Measurements from ENCODE around the gene SRR. TPM values are rescaled to one million over a fixed set of nuclear protein-coding genes. Genes with fewer than 3 reads are reported as not detected.
A peak's percentile ranks its signal among the peaks of the same experiment; 100 is the strongest.

SRR gene
- total RNA-seq, 1 experiment from 2014 or later: 65.5 TPM

DNA sequence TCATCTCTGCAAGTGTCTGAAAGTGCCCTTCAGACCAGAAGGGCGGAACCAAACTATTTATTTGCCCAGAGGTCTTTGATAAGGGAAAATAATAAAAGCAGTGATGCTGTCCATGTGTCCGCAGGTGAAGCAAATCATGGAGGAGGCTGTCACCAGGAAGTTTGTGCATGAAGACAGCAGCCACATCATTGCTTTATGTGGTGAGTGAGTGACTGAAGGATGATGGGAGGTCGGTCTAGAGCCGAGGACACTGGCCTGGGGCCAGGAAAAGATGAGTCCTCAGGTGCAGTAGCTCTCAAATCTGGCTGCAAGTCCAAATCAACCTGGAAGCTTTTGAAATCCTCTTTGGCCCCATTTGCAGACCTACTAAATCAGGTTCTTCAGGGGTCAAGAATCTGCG lies 39.7 kb downstream of the SRR start:
- DNase-seq (ENCODE audit: low read depth): no peak

DNA sequence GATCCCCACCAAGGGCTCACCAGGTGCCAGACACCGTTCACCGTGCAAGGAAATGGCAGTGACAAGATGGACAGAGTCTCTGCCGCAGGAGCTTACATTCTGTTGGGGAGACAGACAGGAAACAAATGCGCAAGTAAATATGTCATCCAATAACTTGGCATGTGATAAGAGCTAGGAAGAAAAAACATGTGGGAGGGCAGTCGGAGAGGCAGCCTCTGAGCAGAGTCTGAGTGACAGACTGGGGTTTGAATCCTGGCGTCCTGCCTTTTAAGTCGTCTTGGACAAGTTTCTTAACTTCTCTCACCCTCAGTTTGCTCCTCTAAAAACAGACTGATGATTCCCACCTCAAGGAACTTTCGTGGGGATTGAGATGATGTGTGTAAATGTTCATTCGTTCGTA lies 40.8 kb downstream of the SRR start:
- DNase-seq (ENCODE audit: low read depth): no peak

DNA sequence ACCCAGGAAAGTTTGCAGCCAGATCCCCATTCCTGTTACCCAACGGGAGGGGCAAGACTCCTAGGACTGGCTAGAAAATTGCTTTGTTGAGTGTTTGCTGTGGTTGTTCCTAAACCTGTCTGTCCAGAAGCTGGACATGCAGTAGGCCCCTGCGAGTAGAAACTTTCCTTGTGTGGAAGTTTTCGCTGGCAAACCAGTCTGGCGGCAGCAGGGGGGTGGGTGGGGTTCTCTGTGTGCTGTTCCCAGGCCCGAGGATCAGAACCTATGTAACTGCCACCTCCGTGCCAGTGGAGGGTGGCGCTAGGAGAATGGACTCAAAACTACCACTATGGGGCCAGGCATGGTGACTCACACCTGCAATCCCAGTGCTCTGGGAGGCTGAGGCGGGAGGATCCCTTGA lies 42.7 kb downstream of the SRR start:
- DNase-seq (ENCODE audit: low read depth): no peak

DNA sequence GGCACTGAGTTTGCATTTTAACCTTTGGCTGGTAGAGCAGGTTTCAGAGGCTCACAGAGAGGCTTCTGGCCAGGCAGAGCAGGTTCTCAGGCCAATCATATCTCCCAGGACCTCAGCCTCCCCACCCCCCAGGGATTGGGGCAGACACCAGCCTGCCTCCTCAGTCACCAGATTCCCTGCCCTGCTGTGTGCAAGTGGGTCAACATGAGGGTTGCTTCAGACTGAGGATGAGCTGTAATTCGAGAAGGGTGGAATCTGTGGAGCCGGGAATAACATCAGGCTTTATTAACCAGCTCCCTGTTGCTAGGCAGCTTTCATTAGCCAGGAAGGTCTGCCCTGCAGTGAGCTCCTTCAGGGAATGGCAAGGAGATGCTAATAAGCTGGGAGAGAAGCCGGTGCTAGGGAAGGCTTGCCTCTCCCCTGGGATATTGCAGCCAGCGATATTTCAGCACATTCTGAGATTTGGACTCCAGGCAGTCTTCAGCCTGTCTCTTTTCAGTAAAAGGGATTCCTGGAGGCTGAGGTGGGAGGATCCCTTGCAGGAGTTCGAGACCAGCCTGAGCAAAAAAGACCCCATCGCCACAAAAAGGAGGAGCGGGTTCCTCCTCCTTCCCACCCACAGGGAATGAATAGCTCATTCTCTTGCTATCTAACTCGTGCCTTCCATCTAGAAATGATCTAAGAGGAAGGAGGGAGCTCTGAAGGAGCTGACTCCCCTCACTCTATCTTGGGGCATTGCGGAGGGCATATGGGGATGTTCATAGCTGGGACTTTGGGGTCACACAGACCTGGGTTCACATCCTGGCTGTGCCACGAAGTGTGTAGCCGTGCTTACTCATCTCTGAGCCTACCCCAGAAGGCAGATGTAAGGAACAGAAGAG lies 44.3 kb downstream of the SRR start:
- peak; percentile 86 for DNase-seq (ENCODE audit: low read depth)

DNA sequence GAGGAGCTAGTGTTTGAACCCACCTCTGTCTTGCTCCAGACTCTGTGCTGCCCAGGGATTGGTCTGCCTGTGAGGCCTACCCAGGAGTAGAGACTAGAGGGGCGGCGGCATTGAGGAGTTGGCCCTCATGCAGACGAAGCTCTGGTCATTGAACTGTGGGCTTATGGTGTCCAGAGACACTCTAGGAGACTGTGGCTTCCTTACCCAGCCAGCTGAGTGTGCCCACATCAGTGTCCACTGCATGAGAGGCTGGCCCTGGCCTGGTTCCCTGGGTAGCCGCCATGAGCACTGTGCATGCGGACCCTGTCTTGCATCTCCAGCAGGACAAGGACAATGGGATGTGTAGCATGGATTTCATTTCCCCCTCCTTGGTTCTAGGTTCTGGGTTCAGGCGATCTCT lies 47.5 kb downstream of the SRR start:
- no peak for DNase-seq (ENCODE audit: low read depth)

DNA sequence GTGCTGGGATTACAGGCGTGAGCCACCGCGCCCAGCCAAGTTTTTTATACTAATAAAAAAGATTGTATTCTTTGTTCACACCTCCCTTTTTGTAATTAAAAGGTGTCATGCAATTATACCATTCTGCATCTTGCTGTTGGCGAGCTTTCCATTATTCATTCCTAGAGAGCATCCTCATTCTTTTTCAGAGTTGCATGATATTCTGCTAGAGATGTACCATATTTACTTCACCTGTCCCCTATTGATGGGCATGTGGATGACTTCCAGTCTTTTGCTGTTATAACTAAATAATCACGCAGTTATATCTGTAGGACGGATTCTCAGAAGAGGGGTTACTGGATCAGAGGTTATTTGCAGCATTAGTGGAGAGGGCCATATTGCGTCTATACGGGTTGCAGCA lies 50.6 kb downstream of the SRR start:
- no peak for DNase-seq (ENCODE audit: low read depth)

DNA sequence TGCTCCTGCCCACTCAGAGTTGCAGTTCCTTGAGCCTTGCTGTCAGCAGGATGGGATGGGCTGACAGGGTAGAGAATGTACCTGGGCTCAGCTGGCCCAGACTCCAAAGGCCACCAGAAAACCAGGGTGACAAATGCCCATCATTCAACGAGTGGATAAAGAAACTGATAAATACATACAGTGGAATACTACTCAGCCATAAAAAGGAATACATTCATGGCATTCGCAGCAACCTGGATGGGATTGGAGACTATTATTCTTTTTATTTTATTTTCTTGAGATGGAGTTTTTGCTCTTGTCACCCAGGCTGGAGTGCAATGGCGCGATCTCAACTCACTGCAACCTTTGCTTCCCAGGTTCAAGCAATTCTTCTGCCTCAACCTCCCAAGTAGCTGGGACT lies 53.5 kb downstream of the SRR start:
- no peak for DNase-seq (ENCODE audit: low read depth)

DNA sequence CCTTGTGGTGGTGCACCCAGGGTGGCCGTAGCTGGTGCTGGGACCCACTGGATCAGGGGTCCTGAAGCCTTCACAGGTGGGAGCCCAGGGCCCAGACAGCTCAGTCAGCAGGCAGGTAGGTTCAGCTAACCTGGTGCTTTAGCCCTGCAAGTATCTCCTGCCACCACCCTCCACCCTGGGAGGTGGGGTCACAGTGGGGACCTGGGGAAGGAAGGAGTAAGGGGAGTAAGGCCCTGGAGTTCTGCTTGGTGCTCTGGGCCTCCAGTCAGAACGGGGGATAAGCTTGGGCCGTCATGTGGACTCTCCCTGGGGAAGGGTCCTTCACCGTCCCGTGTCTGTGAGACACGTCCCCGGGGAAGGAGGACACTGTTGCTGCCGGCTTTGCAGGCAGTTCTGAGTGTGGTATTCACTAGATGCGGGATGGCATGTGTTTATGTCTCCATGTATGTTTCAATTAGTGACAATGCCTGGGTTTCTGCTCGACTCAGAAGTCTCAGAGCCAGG lies 54.2 kb downstream of the SRR start:
- no peak for DNase-seq (ENCODE audit: low read depth)

DNA sequence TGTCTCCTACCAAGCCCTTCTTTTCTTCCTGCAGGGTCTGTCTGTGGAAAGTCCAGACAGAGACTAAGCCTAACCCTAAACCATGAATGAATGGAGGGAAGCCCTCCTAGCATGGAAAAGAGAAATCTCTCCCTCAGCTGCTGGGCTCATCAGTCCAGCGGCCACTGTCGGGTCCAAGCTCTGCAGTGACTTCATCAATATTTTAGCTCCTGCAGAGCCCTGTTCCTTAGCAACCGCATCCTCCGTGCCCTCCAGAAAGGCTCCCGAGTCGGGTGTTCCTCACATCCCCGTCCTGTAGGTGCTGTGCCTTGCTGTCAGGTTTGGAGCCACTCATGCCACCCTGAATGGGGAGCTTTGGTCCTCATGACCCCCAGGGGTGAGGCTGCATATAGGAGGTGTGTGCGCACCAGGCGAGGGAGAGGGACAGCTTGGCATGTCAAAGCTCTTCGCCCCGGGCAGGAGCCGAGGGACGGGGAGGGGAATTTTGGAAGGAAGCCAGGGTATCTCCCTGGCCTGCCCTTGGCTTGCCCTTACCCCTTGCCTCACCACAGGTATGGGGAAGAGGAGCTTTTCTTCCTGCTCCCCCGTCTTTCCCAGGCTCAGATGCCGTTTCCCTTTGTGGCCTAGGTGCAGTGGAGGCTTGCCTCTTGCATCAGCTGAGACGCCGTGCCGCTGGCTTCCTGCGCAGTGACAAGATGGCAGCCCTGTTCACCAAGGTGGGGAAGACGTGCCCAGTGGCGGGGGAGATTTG lies 57.4 kb downstream of the SRR start:
- DNase-seq (ENCODE audit: low read depth): no peak

DNA sequence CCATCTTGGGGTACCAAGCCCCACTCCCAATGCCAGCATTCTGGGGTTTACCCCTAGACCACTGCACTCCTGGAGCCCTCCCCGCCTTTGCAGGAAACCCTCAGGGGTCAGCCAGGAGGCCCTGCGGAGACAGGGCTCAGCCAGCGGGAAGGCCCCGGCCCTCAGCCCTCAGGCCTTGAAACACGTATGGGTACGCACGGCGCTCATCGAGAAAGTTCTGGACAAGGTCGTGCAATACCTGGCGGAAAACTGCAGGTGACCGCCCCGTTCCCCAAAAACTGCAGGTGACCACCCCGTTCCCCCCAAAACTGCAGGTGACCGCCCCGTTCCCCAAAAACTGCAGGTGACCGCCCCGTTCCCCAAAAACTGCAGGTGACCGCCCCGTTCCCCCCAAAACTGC lies 58.3 kb downstream of the SRR start:
- DNase-seq (ENCODE audit: low read depth): no peak

DNA sequence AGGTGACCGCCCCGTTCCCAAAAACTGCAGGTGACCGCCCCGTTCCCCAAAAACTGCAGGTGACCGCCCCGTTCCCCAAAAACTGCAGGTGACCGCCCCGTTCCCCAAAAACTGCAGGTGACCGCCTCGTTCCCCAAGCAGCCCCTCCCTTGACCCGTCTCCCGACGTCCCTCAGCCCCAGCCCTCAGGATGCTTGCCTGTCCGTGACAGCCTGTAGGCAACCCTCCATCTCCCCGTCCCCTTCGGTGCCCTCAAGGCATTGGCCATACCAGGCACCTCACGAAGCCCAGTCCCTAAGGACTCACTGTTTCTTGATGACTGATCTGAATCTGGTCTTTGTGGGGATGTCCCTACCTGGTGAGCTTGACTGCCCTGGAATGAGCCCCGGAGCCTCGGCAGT lies 58.7 kb downstream of the SRR start:
- DNase-seq (ENCODE audit: low read depth): no peak

DNA sequence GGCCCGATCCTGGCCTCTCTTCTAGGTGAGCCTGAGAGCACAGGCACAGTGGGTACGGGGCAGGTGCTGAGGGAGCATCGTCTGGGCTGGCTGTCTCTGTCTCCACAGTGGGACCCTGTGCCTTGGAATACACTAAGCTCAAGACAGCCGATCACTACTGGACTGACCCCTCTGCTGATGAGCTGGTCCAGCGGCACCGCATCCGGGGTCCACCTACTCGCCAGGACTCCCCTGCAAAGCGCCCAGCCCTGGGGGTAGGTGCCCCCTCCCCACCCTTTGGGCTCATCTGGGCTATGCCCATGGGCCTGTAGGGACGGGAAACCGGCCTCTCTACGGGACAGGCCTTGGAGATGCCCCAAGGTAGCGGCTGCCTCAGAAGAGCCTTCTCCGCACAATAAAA lies 59.1 kb downstream of the SRR start:
- no peak for DNase-seq (ENCODE audit: low read depth)

DNA sequence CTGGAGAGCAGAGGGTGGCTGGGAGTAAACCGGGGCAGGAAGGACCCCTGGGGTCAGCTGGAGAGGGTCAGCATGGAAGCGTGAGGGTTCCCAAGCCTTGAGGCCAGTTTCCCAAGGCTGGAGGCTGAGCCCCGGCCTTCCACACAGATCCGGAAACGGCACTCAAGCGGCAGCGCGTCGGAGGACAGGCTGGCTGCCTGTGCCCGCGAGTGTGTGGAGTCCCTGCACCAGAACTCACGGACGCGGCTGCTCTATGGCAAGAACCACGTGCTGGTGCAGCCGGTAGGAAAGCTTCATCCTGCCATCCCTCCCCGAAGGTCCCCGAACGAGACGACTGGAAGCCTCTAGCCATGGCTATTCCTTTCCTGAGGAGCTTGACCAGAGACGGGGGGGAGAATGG lies 59.6 kb downstream of the SRR start:
- no peak for DNase-seq (ENCODE audit: low read depth)

DNA sequence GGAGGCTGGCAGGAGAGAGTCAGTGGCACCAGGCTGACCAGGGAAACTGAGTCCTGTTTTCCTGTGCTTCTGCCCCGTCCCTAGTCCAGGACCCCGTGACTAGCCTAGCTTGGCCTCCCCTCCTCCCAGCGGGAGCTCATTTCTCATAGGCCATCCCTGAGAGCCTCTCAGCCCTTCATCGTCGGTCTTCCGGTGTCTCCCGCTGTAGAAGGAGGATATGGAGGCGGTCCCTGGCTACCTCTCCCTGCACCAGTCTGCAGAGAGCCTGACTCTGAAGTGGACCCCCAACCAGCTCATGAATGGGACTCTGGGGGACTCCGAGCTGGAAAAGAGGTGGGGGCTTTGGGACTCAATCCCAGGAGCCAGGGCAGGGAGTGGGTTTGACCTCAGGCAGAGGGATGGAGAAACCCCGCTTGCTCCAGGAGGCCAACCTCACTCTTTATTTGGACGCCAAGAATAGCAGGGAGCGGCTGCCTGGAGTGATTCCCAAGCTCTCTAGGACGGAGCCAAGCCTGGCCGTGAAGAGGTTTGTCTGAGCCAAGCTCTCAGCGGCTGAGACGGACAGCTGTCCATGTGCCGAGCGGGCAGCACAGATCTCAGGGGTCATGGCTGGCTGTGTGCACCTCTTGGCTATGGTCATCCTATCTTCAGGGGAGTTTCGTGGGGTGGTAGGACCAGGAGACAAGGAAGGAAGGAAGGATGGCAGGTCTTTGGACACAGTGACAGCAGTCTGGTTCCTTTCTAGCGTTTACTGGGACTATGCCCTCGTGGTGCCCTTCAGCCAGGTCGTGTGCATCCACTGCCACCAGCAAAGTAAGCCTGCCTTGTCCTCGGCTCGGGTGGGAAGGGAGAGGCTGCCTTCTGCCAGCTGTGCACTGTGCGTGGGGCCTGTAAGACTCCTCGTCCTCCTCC lies 60.4 kb downstream of the SRR start:
- no peak for DNase-seq (ENCODE audit: low read depth)

DNA sequence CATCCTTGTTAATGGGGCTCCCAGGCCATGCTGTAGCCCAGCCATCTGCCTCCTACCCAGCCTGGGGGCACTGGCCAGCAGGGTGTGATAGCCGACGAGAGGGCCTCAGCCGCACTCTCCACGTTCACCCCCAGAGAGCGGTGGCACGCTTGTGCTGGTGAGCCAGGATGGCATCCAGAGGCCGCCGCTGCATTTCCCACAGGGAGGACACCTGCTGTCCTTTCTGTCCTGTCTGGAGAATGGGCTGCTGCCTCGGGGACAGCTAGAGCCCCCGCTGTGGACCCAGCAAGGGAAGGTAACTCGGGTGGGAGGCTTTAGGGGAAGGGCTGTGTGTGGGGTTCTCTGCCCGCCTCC lies 61.0 kb downstream of the SRR start:
- DNase-seq (ENCODE audit: low read depth): no peak

DNA sequence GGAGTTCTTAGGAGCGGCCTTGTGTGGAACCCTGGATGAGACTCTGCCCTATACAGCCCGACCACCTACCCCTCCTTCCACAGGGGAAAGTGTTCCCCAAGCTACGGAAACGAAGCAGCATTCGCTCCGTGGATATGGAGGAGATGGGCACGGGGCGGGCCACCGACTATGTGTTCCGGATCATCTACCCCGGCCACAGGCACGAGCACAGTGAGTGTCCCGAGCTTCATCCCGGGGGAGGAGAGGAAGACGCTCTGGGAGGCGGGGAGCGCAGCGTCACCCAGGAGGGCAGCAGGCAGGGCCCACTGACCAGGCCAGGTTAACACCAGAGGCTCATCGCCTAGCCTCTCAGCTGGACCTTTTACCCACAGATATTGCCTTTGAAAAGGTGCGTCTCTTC lies 61.4 kb downstream of the SRR start:
- DNase-seq (ENCODE audit: low read depth): no peak

DNA sequence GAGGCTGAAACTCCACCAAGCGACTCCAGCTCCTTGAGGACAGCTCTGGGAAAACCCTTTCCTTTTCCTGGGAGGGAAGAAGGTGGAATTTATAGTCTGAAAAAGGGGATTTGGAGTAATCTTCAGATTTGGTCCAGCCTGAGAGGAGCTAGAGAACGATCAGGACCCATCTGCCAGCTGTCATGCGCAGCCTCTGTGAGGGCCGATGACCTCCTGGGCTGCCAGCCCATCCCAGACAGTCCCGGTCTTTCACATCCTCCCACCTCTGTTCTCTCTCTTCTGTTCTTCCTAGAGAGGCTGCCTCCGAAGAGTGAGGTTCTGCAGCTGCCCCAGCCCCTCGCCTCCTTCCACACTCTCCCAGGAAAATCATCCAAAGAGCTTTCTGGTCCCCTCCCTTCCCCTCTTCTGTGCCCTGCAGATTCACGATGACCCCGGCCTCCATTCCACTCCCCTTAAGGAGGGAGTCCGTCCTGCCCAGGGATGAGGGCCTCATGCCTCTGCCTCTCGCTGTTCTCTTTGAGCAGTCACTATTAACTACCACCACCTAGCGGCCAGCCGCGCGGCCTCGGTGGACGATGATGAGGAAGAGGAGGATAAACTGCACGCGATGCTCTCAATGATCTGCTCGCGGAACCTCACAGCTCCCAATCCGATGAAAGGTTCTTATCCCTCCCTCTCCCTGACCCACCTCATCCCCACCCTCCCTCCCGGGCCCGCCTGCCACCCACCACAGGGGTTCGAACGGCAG lies 63.2 kb downstream of the SRR start:
- no peak for DNase-seq (ENCODE audit: low read depth)

DNA sequence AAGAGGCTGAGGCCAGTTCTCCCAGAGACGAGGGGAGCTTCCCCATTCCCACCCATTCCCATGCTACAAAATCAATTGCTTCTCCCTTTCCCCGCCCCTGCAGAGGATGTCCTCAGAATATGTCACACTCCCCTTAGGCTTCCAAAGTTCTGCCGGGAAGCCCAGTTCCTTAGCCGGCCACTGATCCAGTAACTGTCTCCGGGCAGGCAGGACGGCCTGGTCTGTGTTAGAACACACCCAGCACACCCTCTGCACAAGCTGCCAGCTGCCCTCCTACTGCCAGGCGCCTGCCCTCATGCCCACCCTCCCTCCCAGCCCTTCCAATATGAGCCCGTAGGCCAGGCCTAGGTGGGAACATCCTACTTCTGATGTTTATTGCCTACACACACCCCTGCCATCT lies 64.6 kb downstream of the SRR start:
- no peak for DNase-seq (ENCODE audit: low read depth)

DNA sequence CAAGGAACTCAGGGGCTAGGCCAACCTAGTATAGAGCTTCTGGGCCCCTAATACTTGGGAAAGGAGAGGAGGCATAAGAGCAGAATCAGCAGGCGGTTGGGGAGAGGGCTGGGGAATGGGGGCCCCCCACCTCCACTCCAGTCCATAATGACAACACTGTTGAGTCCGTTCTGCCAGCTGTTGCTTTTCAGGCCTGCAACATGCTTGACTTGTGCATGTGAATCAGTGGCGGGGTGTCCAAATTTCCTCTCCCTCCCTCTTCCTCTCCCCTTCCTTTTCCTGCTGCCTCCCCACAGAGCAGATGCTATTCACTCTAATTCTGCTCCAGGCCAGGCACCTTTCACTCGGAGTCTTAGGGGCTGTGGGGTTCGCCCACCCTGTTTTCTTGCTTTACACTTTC lies 65.3 kb downstream of the SRR start:
- no peak for DNase-seq (ENCODE audit: low read depth)

DNA sequence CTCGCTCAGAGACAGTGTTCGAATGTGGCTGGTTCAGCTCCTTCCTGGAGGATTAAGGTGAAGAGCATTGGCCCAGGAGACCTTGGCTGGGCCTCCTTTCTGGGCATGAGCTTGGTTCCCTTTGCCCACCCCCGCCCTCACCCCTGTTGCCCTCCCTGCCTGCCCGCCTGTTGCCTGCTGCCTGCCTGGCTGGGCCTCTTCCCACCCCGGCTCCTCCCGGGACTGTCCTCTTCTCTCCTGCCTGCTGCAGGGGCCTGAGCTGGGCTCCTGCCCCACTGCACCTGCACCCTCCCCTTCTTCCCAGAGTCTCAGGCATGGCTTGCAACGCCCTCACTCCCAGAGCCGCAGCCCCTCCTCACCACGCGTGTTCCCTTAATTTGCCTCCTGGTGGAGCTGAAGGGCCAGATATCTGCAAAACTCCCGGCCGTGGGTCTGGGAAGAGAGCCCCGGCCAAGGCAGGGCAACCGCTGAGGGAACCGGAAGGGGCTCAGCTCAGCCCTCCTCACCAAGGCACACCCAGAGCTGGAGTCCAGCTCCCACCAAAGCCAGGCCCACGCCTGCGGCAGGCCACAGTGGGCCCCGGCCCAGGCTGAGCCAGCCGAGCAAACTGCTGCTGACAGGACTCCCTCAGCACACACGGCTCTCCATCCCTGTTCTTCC lies 65.9 kb downstream of the SRR start:
- DNase-seq (ENCODE audit: low read depth): no peak

DNA sequence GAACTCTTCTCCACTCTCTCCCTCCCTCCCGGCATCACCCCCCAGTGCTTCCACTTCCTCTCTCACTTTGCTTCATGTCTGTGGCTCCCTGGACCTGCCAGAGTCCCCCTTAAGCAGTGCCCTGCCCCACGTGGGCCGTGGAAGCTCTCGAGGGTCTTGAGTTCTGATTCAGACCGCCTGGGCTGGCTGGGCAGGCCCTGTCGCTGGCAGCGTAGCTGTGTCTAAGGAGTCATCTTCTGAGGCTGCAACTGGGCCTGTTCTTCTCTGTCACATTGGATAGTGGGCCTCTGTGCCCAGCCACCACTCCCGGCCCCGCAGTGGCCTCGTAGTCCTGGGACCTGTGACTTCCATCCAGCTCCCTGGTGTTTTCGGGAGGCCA lies 66.5 kb downstream of the SRR start:
- no peak for DNase-seq (ENCODE audit: low read depth)
